OCI-LY1 (cell line): ENCODE measurements around the gene P4HA2.

Source experiments
- CTCF ChIP-seq: fragments of 200-600 bp; sonication (generic), shearing (Covaris generic); IDR thresholded peaks from 2 replicates; pipeline ENCODE4 v1.5.1; 2017; ENCODE audit warnings: mild to moderate bottlenecking, antibody characterized with exemption, low read length, moderate library complexity, mixed read lengths
- EZH2 ChIP-seq: fragments of 200-600 bp; sonication (generic), shearing (Covaris generic); IDR thresholded peaks from 2 replicates; pipeline ENCODE4 v1.8.0; 2017; ENCODE audit warnings: borderline replicate concordance, mixed run types, mild to moderate bottlenecking, antibody characterized with exemption, low read length, moderate library complexity, mixed read lengths

GRCh38 chr5:132260714-132261551 lies 33.3 kb upstream of the P4HA2 start:
- TF ChIP-seq CTCF, result no peak
- TF ChIP-seq EZH2, result no peak
